Measurements from ENCODE around the gene C12orf42.

The C12orf42 gene

DNA sequence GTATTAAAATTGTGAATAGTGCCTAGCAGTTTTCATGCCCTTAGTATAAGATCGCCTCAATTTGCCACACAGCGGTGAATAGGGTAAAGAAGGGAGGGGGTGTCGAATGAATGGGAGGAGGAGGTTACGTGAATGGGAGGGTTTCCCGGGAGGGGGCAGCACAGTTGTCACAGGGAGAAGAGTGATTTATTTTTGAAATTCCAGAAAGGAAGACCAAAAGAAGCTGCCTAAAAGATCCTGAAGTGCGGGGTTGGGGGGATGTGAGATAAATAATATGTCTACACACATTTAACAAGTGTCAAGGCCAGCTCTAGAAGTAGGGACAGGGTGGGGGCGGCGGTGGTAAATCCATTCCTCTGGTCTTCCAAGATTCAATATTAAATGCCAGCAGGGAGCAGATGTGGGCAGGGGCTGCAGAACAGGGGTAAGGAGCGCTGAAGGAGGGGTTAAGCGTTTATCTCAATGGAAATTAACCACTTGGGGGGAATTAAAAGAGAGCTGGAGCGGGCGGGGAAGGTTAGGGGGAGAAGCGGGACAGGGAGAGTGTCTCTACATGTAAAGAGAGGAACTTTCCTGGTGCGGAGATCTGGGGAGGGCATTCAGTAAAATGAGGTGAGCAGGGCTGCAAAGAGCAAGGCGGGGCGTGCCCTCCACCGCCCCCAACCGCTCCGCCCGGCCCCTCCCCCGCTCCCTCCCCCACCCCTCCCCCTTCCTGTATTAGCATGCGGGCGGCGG lies 867 bp downstream of the C12orf42 start:
- no peak for DNase-seq
- Histone ChIP-seq H3K4me3 (ENCODE audit: low read depth in 1 of 2, low read length in 2 of 2) (peak overlapping the region; percentile 10 to 55; a peak in 3 of 4 replicates), H3K9ac (ENCODE audit: low read depth, low read length) (peak overlapping the region; percentile 54), H3K27me3 (ENCODE audit: insufficient read depth, low read length, poor library complexity) (no peaks in the 10 kb centered on the region), H4K20me1 (ENCODE audit: insufficient read depth, low read length) (no peaks in the 10 kb centered on the region), H3K4me1 (ENCODE audit: insufficient read depth, low read length) (peaks cover 27% of the 10 kb centered on the region), H3K36me3 (ENCODE audit: insufficient read depth, low read length) (no peaks in the 10 kb centered on the region), H3K79me2 (ENCODE audit: insufficient read depth, low read length) (no peaks in the 10 kb centered on the region), H2AFZ (ENCODE audit: low read depth, low read length) (peak overlapping the region; percentile 55), H3K4me2 (ENCODE audit: insufficient read depth, low read length) (peak overlapping the region; percentile 66), H3K27ac (ENCODE audit: low read length) (peak overlapping the region; percentile 62), H3K9me3 (ENCODE audit: insufficient read depth, low read length, severe bottlenecking) (no peaks in the 10 kb centered on the region)
- TF ChIP-seq EZH2 (IDR thresholded peaks at IDR 0.05; ENCODE audit: borderline replicate concordance, low read depth, low read length, severe bottlenecking) (no peak), CTCF (IDR thresholded peaks at IDR 0.05; ENCODE audit: borderline replicate concordance, extremely low read depth, low read length, poor library complexity, severe bottlenecking) (peak; percentile 33)
- peak; percentile 20; the same call in 1 of the 3 replicates for ATAC-seq (ENCODE audit: insufficient read depth, low read depth)

DNA sequence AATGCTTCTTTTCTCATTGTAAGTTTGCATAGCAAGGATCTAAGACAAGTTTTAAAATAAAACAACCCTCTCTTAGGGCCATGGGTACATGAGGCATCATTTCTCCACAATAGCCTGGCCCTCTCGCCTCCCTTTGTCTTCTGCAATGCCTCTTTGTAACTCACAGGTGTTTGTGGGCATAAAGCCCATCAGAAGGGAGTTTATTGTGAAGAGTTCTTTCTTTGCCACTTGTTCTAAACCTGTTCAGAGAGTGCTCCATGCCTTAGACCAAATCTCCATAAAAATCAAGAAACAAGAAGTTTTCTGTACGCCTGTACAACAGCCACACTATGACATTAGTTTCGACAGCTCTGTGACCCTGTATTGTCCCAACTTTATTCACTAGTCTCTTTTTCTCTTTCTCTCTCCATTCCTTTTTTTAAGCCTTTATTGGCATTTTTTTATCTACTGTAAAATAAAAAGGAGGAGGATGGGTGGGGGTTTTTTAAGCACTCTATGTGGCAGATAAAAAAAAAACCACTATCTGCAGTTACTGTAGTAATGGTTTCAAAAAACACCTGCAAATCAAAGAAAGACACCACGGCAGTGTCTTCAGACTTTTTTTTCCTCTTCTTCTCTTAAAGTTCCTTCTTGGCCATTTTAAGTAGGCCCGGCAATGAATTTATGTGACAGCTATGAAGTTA lies 1.6 kb downstream of the C12orf42 start:
- DNase-seq (no peak), ATAC-seq (ENCODE audit: insufficient read depth, low read depth) (no peak)
- TF ChIP-seq EZH2 (IDR thresholded peaks at IDR 0.05; ENCODE audit: borderline replicate concordance, low read depth, low read length, severe bottlenecking), result no peak
- no peak for TF ChIP-seq CTCF (IDR thresholded peaks at IDR 0.05; ENCODE audit: borderline replicate concordance, extremely low read depth, low read length, poor library complexity, severe bottlenecking)
- peak overlapping the region; percentile 62 for H3K27ac ChIP-seq (ENCODE audit: low read length)
- H3K79me2 ChIP-seq (ENCODE audit: insufficient read depth, low read length), result no peaks in the 10 kb centered on the region
- H3K4me2 ChIP-seq (ENCODE audit: insufficient read depth, low read length), result peak overlapping the region; percentile 66
- peak overlapping the region; percentile 54 for H3K9ac ChIP-seq (ENCODE audit: low read depth, low read length)
- peaks cover 27% of the 10 kb centered on the region for H3K4me1 ChIP-seq (ENCODE audit: insufficient read depth, low read length)
- peak overlapping the region; percentile 55; the same call in 1 of the 2 replicates for H2AFZ ChIP-seq (ENCODE audit: low read depth, low read length)
- peak overlapping the region in 1 of 2 experiments; percentile 55; a peak in 2 of 4 replicates for H3K4me3 ChIP-seq (ENCODE audit: low read depth in 1 of 2, low read length in 2 of 2)
- H3K9me3 ChIP-seq (ENCODE audit: insufficient read depth, low read length, severe bottlenecking), result no peaks in the 10 kb centered on the region
- no peaks in the 10 kb centered on the region for H4K20me1 ChIP-seq (ENCODE audit: insufficient read depth, low read length)
- no peaks in the 10 kb centered on the region for H3K27me3 ChIP-seq (ENCODE audit: insufficient read depth, low read length, poor library complexity)
- no peaks in the 10 kb centered on the region for H3K36me3 ChIP-seq (ENCODE audit: insufficient read depth, low read length)

DNA sequence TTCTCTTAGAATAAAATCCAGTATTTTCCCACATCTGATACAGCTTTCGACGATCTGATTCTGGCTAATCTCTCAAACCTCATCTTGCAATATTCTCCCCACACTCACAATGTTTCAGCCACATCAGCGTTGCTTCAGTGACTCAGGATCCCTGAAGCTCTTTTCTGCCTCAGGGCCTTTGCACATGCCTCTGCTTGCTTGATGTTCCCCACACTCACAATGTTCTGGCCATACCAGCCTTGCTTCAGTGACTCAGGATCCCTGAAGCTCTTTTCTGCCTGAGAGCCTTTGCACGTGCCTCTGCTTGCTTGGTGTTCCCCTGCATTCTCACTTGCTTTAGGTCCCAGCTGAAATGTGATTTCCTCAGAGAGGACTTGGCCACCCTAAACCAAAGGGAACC lies 2.6 kb downstream of the C12orf42 start:
- no peak for ATAC-seq (ENCODE audit: insufficient read depth, low read depth)
- Histone ChIP-seq H3K4me1 (ENCODE audit: insufficient read depth, low read length) (peaks cover 27% of the 10 kb centered on the region), H3K9ac (ENCODE audit: low read depth, low read length) (no peak overlapping the region), H2AFZ (ENCODE audit: low read depth, low read length) (no peak overlapping the region), H4K20me1 (ENCODE audit: insufficient read depth, low read length) (no peaks in the 10 kb centered on the region), H3K27ac (ENCODE audit: low read length) (peak overlapping the region; percentile 62), H3K79me2 (ENCODE audit: insufficient read depth, low read length) (no peaks in the 10 kb centered on the region), H3K4me2 (ENCODE audit: insufficient read depth, low read length) (no peak overlapping the region), H3K36me3 (ENCODE audit: insufficient read depth, low read length) (no peaks in the 10 kb centered on the region), H3K27me3 (ENCODE audit: insufficient read depth, low read length, poor library complexity) (no peaks in the 10 kb centered on the region), H3K4me3 (ENCODE audit: low read depth in 1 of 2, low read length in 2 of 2) (no peak overlapping the region), H3K9me3 (ENCODE audit: insufficient read depth, low read length, severe bottlenecking) (no peaks in the 10 kb centered on the region)
- DNase-seq, result no peak
- TF ChIP-seq EZH2 (IDR thresholded peaks at IDR 0.05; ENCODE audit: borderline replicate concordance, low read depth, low read length, severe bottlenecking), result no peak
- no peak for TF ChIP-seq CTCF (IDR thresholded peaks at IDR 0.05; ENCODE audit: borderline replicate concordance, extremely low read depth, low read length, poor library complexity, severe bottlenecking)
